Measurements from ENCODE around the gene NAXD.

Gene NAXD

DNA sequence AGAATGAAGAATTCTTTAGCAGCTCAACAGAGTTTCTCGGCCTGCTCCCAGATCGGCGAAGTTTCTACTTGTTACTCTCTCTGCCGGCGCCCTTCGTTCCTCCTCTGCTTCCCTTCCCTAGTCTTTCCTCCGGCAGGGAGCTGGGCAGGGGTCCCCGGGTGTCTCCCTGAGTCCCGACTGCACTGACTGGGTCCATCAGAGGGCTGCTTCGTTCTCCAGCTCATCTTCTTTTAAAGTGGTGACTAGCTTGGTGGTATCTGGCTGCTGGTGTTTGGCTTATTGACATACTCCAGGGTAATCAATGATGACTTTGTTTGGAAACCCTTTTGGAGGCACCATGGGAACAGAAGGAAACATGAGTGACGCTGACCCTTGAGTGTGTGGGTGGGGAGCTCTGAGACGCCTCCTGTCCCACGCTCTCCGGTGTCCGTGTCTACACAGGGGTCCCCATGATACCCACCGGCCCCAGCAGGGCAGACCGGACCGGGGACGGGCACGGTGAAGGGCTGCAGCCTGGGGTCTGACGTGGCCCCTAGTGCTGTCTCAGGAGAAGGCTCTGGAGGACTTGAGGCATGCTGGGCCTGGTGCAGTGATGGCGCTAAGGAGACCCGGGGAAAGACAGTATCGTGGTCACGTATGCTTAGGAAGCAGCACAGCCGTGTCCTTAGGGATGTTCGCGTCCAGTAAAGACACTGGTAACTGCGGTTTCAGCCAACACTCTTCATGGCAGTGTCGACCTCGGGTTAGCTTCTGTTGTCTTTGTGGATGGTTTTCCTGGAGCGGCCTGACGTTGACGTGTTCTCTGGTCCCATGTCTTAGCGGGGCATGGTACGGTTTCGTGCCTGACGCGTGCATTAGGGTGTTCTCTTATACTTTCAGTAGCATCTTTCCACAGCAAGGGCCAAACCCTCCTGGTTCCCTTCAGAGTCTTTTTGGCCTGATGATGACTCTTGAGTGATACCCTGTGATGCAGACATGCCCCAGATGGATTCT is 23.8 kb downstream of the NAXD start:
- Histone ChIP-seq H3K27me3 (ENCODE audit: insufficient read depth, low read depth) (no peaks in the 10 kb centered on the region), H3K9ac (no peak overlapping the region), H3K4me2 (no peak overlapping the region), H3K4me1 (ENCODE audit: low read depth, poor library complexity, severe bottlenecking) (no peaks in the 10 kb centered on the region), H4K20me1 (ENCODE audit: insufficient read depth) (no peaks in the 10 kb centered on the region), H3K79me2 (ENCODE audit: insufficient read depth, low read depth) (no peaks in the 10 kb centered on the region), H3K27ac (no peak overlapping the region), H3K4me3 (IDR thresholded peaks at IDR 0.05; ENCODE audit: insufficient read depth, low read depth, low read length) (no peak overlapping the region), H3K36me3 (ENCODE audit: insufficient read depth) (no peaks in the 10 kb centered on the region), H2AFZ (ENCODE audit: low read depth) (no peak overlapping the region)
- TF ChIP-seq CTCF (conservative IDR thresholded peaks at IDR 0.05; ENCODE audit: low read depth, low read length), result no peak

DNA sequence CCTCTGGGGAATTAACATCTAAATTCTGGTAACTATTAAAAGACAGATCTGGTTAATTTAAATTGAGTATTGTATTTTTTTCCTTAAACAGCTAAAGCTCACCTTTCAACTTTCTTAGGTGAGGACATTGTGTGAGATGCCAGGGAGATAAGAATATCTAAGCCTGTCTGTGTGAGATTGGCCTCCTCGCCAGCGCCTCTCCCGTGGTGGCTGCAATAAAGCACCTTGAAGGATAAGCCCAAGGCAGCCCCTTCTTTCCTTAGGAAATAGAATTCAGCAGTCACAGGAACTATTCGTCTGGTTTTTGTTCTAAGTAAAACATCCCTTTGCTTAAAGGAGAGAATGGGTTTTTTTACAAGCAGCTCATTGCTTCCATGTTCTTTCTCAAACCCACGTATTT is 24.6 kb downstream of the NAXD start:
- Histone ChIP-seq H4K20me1 (ENCODE audit: insufficient read depth) (no peaks in the 10 kb centered on the region), H3K4me2 (no peak overlapping the region), H3K79me2 (ENCODE audit: insufficient read depth, low read depth) (no peaks in the 10 kb centered on the region), H3K4me1 (ENCODE audit: low read depth, poor library complexity, severe bottlenecking) (no peaks in the 10 kb centered on the region), H2AFZ (ENCODE audit: low read depth) (no peak overlapping the region), H3K27me3 (ENCODE audit: insufficient read depth, low read depth) (no peaks in the 10 kb centered on the region), H3K9ac (no peak overlapping the region), H3K27ac (no peak overlapping the region), H3K4me3 (IDR thresholded peaks at IDR 0.05; ENCODE audit: insufficient read depth, low read depth, low read length) (no peak overlapping the region), H3K36me3 (ENCODE audit: insufficient read depth) (no peaks in the 10 kb centered on the region)
- TF ChIP-seq CTCF (conservative IDR thresholded peaks at IDR 0.05; ENCODE audit: low read depth, low read length), result no peak

DNA sequence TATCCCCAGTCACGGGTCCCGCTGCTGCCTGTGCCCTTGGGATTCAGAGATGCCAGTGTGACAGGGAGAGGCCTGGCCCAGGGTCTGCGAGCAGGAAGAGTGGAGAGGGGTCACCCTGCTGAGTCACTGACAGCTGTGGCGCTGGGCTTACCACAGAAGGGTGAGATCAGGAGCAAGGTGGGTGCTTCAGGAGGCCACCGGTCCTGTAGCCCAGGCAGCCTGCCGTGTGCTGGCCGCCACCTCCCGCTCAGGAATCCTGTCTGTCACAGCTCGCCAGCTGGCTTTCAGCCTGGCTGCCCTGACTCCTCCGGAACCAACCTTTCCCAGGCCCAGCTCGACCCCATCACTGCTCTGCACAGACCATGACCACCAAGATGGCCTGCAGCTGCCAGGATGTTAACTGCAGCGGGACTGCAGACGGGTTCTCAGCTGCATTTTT is 25.3 kb downstream of the NAXD start:
- H3K4me2 ChIP-seq, result no peak overlapping the region
- no peaks in the 10 kb centered on the region for H3K27me3 ChIP-seq (ENCODE audit: insufficient read depth, low read depth)
- no peaks in the 10 kb centered on the region for H4K20me1 ChIP-seq (ENCODE audit: insufficient read depth)
- no peak overlapping the region for H2AFZ ChIP-seq (ENCODE audit: low read depth)
- H3K4me1 ChIP-seq (ENCODE audit: low read depth, poor library complexity, severe bottlenecking), result no peaks in the 10 kb centered on the region
- no peak overlapping the region for H3K9ac ChIP-seq
- TF ChIP-seq CTCF (conservative IDR thresholded peaks at IDR 0.05; ENCODE audit: low read depth, low read length), result no peak
- no peak overlapping the region for H3K27ac ChIP-seq
- H3K79me2 ChIP-seq (ENCODE audit: insufficient read depth, low read depth), result no peaks in the 10 kb centered on the region
- H3K4me3 ChIP-seq (IDR thresholded peaks at IDR 0.05; ENCODE audit: insufficient read depth, low read depth, low read length), result no peak overlapping the region
- no peaks in the 10 kb centered on the region for H3K36me3 ChIP-seq (ENCODE audit: insufficient read depth)

DNA sequence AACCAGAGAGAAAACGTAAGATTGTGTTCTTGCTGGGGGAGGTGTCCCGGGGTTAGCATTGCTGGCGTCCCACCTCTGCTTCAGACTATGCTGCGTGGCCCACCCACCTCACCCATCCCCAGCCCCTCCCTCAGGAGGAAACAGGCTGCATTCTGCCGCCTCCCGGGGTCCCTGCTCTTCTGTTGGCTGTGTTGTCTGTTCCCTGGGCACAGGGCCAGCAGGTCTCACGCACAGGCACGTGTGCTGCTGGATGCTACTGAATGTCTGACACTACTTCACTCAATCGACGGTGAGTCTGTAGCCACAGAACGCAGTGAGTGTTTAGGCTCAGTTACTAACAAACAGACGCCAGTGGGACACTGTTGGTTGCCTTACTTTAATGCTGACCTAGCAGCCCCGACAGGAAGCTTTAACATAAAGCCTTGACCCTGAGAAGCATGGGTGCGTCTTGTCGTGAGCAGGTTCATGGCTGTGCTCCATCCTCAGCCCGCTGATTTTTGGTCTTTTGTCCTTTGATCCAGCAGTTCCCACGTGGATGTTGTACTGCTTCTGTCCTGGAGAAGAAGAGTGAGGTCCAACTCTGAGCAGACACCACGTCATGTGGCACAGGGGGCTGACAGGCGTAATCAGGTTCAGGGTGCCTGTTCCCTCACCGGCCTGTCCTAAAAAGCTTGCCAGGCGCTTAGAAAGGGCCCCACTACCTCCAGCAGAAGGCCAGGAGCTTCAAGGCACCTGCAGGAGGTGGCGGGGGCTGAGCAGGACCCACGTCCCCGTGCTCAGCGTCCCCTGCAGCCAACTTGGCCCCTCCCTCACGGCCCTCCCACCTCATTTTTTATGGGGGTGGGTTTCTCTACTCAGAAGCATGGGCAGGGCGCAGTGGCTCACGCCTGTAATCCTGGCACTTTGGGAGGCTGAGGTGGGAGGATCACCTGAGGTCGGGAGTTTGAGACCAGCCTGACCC is 26.0 kb downstream of the NAXD start:
- Histone ChIP-seq H3K79me2 (ENCODE audit: insufficient read depth, low read depth) (no peaks in the 10 kb centered on the region), H3K4me1 (ENCODE audit: low read depth, poor library complexity, severe bottlenecking) (no peaks in the 10 kb centered on the region), H3K9ac (no peak overlapping the region), H3K27ac (no peak overlapping the region), H2AFZ (ENCODE audit: low read depth) (no peak overlapping the region), H4K20me1 (ENCODE audit: insufficient read depth) (no peaks in the 10 kb centered on the region), H3K4me2 (no peak overlapping the region), H3K4me3 (IDR thresholded peaks at IDR 0.05; ENCODE audit: insufficient read depth, low read depth, low read length) (no peak overlapping the region), H3K27me3 (ENCODE audit: insufficient read depth, low read depth) (no peaks in the 10 kb centered on the region), H3K36me3 (ENCODE audit: insufficient read depth) (no peaks in the 10 kb centered on the region)
- TF ChIP-seq CTCF (conservative IDR thresholded peaks at IDR 0.05; ENCODE audit: low read depth, low read length), result no peak
